ENCODE results near the gene BRCA2.

Gene BRCA2

DNA sequence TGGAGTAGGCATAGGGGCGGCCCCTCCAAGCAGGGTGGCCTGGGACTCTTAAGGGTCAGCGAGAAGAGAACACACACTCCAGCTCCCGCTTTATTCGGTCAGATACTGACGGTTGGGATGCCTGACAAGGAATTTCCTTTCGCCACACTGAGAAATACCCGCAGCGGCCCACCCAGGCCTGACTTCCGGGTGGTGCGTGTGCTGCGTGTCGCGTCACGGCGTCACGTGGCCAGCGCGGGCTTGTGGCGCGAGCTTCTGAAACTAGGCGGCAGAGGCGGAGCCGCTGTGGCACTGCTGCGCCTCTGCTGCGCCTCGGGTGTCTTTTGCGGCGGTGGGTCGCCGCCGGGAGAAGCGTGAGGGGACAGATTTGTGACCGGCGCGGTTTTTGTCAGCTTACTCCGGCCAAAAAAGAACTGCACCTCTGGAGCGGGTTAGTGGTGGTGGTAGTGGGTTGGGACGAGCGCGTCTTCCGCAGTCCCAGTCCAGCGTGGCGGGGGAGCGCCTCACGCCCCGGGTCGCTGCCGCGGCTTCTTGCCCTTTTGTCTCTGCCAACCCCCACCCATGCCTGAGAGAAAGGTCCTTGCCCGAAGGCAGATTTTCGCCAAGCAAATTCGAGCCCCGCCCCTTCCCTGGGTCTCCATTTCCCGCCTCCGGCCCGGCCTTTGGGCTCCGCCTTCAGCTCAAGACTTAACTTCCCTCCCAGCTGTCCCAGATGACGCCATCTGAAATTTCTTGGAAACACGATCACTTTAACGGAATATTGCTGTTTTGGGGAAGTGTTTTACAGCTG, at the start of gene BRCA2, which contains the start of gene ZAR1L:
BRCA2 (plus strand) TSS at position 271 of the 790 bp plus-strand sequence. CDS start 953 bp downstream, outside the sequence.
ZAR1L (minus strand) TSS at position 126 of the 790 bp plus-strand sequence. CDS start 3,438 bp downstream, outside the sequence.
- no peak for TF ChIP-seq CTCF (IDR thresholded peaks at IDR 0.05; ENCODE audit: control insufficient read depth, extremely low read depth, insufficient read depth)
- no peak for DNase-seq (ENCODE audit: low read depth)

GRCh38 chr13:32265726-32266125, 49.6 kb upstream of the BRCA2 start:
- TF ChIP-seq CTCF (IDR thresholded peaks at IDR 0.05; ENCODE audit: control insufficient read depth, extremely low read depth, insufficient read depth), result no peak
- H3K4me3 ChIP-seq (ENCODE audit: low read depth, low read length), result no peak overlapping the region
- no peak for DNase-seq (ENCODE audit: low read depth)

More for the DNA sequence above, at the start of gene BRCA2, which contains the start of gene ZAR1L:
- H3K4me3 ChIP-seq (ENCODE audit: low read depth, low read length), result peak within 1 kb of the TSS; percentile 77

GRCh38 chr13:32266130-32266529, 49.2 kb upstream of the BRCA2 start:
- TF ChIP-seq CTCF (IDR thresholded peaks at IDR 0.05; ENCODE audit: control insufficient read depth, extremely low read depth, insufficient read depth), result no peak
- no peak for DNase-seq (ENCODE audit: low read depth)
- H3K4me3 ChIP-seq (ENCODE audit: low read depth, low read length), result no peak overlapping the region

- no peak for DNase-seq (ENCODE audit: low read depth)
- peak; percentile 65 for TF ChIP-seq CTCF (IDR thresholded peaks at IDR 0.05; ENCODE audit: control insufficient read depth, extremely low read depth, insufficient read depth)
Measured at GRCh38 chr13:32267836-32268439, 47.4 kb upstream of the BRCA2 start.

DNA sequence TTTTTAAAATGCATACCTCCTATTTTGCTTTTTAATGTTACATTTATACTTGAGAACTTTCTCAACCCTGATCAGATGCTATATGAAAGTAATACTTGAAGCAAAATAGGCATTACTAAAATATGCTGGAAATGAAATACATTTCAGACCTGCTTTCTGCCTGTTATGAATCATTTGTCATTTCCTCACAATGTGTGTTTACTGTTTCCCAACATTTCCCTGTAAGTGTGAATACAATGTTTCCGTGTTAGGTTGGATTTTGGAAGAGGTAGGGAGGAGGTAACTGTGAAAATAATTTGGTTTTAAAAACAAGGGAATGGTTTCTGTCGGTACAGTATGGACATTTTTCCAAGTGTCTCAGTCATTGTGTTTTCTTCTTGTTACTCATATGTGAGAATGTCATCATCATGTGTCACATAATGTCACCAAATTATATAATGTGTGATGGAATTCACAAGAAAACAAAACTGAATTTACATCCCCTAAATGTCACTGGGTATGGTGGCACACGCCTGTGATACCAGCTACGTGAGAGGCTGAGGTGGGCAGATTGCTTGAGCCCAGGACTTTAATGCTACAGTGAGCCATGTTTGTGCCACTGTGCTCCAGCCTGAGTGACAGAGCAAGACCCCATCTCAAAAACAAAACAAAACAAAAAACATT, 43.2 kb upstream of the BRCA2 start:
- TF ChIP-seq CTCF (IDR thresholded peaks at IDR 0.05; ENCODE audit: control insufficient read depth, extremely low read depth, insufficient read depth), result no peak
- DNase-seq (ENCODE audit: low read depth), result no peak
- no peak overlapping the region for H3K4me3 ChIP-seq (ENCODE audit: low read depth, low read length)

More at GRCh38 chr13:32267836-32268439, 47.4 kb upstream of the BRCA2 start:
- H3K4me3 ChIP-seq (ENCODE audit: low read depth, low read length), result no peak overlapping the region

DNA sequence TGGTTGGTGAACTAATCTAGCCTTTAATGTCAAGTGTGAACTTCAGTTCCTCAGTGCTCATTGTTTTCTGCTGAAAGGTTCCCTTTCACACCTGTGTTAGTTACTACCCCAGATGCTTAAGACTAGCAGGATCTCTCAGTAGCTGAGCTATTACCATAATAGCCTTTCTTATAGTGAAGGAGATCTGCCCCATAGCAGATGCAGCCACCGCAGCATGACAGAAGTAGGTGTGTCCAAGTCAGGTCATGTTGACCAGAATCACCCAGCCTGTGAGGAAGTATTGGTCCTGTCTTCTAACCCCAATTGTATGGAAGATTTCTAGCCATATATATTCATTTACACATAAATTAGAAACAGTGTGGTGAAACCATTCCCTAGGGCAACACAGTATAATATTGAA, 37.5 kb upstream of the BRCA2 start:
- TF ChIP-seq CTCF (IDR thresholded peaks at IDR 0.05; ENCODE audit: control insufficient read depth, extremely low read depth, insufficient read depth), result no peak
- H3K4me3 ChIP-seq (ENCODE audit: low read depth, low read length), result no peak overlapping the region
- DNase-seq (ENCODE audit: low read depth), result no peak
